ENCODE measurements around the gene HM13.
"Not testable (repeated sequence)": the region's sequence is repeated elsewhere in the genome, so short reads cannot be mapped to it uniquely, and the experiment has no call there.

Gene HM13

GRCh38 chr20:31540406-31540805 lies 26.2 kb downstream of the HM13 start:
- H3K27ac ChIP-seq, result no peak overlapping the region
- TF ChIP-seq, protein P1, sequence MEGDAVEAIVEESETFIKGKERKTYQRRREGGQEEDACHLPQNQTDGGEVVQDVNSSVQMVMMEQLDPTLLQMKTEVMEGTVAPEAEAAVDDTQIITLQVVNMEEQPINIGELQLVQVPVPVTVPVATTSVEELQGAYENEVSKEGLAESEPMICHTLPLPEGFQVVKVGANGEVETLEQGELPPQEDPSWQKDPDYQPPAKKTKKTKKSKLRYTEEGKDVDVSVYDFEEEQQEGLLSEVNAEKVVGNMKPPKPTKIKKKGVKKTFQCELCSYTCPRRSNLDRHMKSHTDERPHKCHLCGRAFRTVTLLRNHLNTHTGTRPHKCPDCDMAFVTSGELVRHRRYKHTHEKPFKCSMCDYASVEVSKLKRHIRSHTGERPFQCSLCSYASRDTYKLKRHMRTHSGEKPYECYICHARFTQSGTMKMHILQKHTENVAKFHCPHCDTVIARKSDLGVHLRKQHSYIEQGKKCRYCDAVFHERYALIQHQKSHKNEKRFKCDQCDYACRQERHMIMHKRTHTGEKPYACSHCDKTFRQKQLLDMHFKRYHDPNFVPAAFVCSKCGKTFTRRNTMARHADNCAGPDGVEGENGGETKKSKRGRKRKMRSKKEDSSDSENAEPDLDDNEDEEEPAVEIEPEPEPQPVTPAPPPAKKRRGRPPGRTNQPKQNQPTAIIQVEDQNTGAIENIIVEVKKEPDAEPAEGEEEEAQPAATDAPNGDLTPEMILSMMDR (conservative IDR thresholded peaks at IDR 0.05), result no peak
- TF ChIP-seq ZFX (IDR thresholded peaks at IDR 0.05), result no peak

- no peak for TF ChIP-seq ZFX (IDR thresholded peaks at IDR 0.05)
- TF ChIP-seq, protein P1 (conservative IDR thresholded peaks at IDR 0.05), result no peak
- no peak overlapping the region for H3K27ac ChIP-seq
Observed at GRCh38 chr20:31542201-31542842, 28.1 kb downstream of the HM13 start.

DNA sequence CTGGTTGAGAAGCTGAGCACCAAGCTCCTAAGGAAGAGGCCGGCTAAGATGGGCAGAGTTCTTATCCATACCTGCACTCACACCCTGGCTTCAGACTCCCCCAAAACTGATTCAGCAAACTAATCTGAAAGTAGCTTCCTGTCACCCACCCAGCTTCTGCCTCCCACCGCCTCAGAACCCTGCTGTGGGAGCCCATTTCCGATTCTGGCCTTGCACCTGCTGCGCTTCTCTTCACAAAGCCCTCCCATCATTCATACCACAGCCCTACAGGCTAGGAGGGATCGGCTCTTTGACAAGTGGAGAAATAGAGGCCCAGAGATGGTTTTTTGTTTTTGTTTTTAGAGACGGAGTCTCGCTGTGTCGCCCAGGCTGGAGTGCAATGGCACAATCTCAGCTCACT lies 28.7 kb downstream of the HM13 start:
- H3K27ac ChIP-seq, result no peak overlapping the region
- TF ChIP-seq ZFX (IDR thresholded peaks at IDR 0.05), result no peak
- TF ChIP-seq, protein P1 (conservative IDR thresholded peaks at IDR 0.05), result no peak

DNA sequence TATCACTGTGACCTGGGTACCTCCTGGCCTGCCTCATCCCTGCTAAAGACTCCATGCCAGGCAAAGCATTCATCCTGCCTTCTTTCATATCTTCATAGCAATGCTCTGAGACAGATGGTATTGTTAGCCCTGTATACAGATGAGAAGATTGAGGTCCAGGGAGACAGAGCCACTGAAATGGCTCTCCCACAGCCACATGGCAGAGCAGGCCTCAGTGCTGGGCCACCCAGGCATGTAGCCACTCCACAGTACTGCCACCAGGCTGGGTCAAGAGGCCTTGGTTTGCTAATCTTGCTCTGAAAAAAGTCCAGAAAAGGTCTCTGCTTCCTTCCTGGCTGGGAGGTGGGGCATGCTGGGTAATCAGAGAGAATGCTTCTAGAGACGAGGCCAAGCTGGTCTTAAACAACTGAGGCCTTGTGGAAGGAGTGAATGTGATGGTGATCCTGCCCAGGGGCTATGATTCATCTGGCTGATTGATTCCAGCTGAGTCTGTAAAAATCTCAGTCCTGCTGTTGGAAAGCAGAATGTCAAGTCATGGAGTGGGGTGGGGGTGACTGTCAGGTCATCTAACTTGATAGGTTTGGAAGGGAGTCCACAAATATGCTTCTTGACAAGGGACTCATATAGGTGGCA lies 29.8 kb downstream of the HM13 start:
- no peak overlapping the region for H3K27ac ChIP-seq
- TF ChIP-seq ZFX (IDR thresholded peaks at IDR 0.05), result no peak
- TF ChIP-seq, protein P1 (conservative IDR thresholded peaks at IDR 0.05), result no peak

GRCh38 chr20:31544600-31544999 lies 30.4 kb downstream of the HM13 start:
- no peak for TF ChIP-seq ZFX (IDR thresholded peaks at IDR 0.05)
- TF ChIP-seq, protein P1 (conservative IDR thresholded peaks at IDR 0.05), result no peak
- H3K27ac ChIP-seq, result no peak overlapping the region

DNA sequence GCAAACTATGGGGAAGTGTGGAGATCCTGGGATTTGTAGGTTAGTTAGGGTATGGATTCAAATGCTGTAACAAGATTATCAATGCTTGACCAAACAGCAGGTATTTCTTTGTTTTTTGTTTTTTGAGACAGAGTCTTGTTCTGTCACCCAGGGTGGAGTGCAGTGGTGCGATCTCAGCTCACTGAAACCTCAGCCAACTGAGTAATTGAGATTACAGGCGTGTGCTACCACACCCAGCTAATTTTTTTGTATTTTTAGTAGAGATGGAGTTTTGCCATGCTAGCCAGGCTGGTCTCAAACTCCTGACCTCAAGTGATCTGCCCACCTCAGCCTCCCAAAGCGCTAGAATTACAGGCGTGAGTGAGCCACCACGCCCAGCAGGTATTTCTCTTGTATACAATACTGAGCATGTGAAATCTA lies 31.4 kb downstream of the HM13 start:
- not testable (repeated sequence) for H3K27ac ChIP-seq

DNA sequence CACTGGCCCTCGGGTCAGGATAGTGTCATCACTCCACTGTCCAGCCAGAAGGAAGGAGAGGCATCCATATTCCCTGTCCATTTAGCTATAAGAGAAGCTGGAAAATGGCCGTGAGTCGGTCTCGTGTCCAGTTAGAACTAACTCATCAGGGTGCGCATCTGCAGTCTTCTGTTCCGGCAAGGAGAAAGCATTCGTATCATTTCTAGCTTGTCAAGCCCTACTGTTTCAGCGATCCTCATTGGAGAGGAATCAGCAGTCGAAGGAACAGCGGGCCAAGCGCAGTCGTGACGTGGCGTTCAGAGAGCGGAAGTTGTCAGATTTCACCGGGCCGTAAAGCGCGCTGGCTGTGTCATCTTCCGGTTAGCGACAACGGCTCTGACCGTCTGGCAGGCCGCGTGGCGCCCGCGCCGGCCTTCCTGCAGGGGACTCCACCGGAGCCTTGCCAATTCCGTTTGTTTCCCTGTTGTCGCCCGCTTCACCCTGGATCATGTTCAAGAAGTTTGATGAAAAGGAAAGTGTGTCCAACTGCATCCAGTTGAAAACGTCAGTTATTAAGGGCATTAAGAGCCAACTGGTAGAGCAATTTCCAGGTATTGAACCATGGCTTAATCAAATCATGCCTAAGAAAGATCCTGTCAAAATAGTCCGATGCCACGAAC lies 32.9 kb downstream of the HM13 start:
- no peak; the same call in 1 of the 2 replicates for TF ChIP-seq ZFX (IDR thresholded peaks at IDR 0.05)
- TF ChIP-seq, protein P1 (conservative IDR thresholded peaks at IDR 0.05), result no peak
- peak overlapping the region; percentile 66 for H3K27ac ChIP-seq
